HEK293T (cell line): ENCODE results near the gene KRTAP9-2.
"Not testable (repeated sequence)": the region's sequence is repeated elsewhere in the genome, so short reads cannot be mapped to it uniquely, and the experiment has no call there.

Source experiments
- BHLHE40 ChIP-seq: fragments of 450-650 bp; IDR thresholded peaks from 2 replicates; pipeline ENCODE4 v1.6.1; 2016; ENCODE audit warnings: mild to moderate bottlenecking, moderate library complexity, borderline replicate concordance
- ELF4 ChIP-seq: fragments of 450-650 bp; IDR thresholded peaks from 2 replicates; pipeline ENCODE4 v1.6.1; 2017; ENCODE audit warnings: antibody characterized with exemption
- FOXA1 ChIP-seq: fragments of 450-650 bp; IDR thresholded peaks from 2 replicates; pipeline ENCODE4 v1.6.1; 2016; ENCODE audit warnings: mild to moderate bottlenecking
- FOXK2 ChIP-seq: fragments of 450-650 bp; IDR thresholded peaks from 2 replicates; pipeline ENCODE4 v1.6.1; 2016; ENCODE audit warnings: mild to moderate bottlenecking
- FOXM1 ChIP-seq: fragments of 450-650 bp; IDR thresholded peaks from 2 replicates; pipeline ENCODE4 v1.6.1; 2017; ENCODE audit warnings: mild to moderate bottlenecking, borderline replicate concordance
- HDGF ChIP-seq: fragments of 450-650 bp; IDR thresholded peaks from 2 replicates; pipeline ENCODE4 v1.6.1; 2017; ENCODE audit warnings: antibody characterized with exemption, borderline replicate concordance
- L3MBTL2 ChIP-seq: fragments of 450-650 bp; conservative IDR thresholded peaks from 2 replicates; pipeline ENCODE4 v1.6.1; 2016; ENCODE audit warnings: mild to moderate bottlenecking
- PKNOX1 ChIP-seq: fragments of 450-650 bp; IDR thresholded peaks from 2 replicates; pipeline ENCODE4 v1.6.1; 2016
- SP1 ChIP-seq: fragments of 450-650 bp; IDR thresholded peaks from 2 replicates; pipeline ENCODE4 v1.6.1; 2017
- SUZ12 ChIP-seq: fragments of 450-650 bp; IDR thresholded peaks from 2 replicates; pipeline ENCODE4 v1.6.1; 2016; ENCODE audit warnings: mild to moderate bottlenecking

GRCh38 chr17:41275648-41276190 lies 49.3 kb downstream of the KRTAP9-2 start, which contains the start of gene KRTAP9-7:
- TF ChIP-seq ELF4, FOXK2, BHLHE40, PKNOX1, HDGF, SP1, FOXM1, SUZ12, L3MBTL2, FOXA1: not testable (repeated sequence)
